Measurements from ENCODE around the gene PDCD1LG2. TPM values are rescaled to one million over a fixed set of nuclear protein-coding genes. Genes with fewer than 3 reads are reported as not detected.

Gene PDCD1LG2
- total RNA-seq, 6 donors from 2014 or later = 1.0 to 10.6 (median 3.2) TPM

GRCh38 chr9:5486988-5487387 lies 23.3 kb upstream of the PDCD1LG2 start:
- ATAC-seq (ENCODE audit: low FRiP score in 2 of 2) (no peak), DNase-seq (no peak)
- Histone ChIP-seq H3K27ac (no peak overlapping the region), H3K4me3 (no peak overlapping the region), H3K27me3 (no peaks in the 10 kb centered on the region), H3K36me3 (no peaks in the 10 kb centered on the region), H3K4me1 (peaks cover 0 to 8% (median 0%) of the 10 kb centered on the region in 4 donors), H3K9me3 (no peaks in the 10 kb centered on the region)
- TF ChIP-seq POLR2AphosphoS5 (IDR thresholded peaks at IDR 0.05) (no peak), POLR2A (IDR thresholded peaks at IDR 0.05) (no peak), EP300 (IDR thresholded peaks at IDR 0.05) (no peak), CTCF (IDR thresholded peaks at IDR 0.05) (no peak)
- WGBS, 2 donors = 91 to 100% methylated on average over 5 of the region's 5 CpGs

GRCh38 chr9:5488221-5489008 lies 21.9 kb upstream of the PDCD1LG2 start:
- TF ChIP-seq POLR2A (IDR thresholded peaks at IDR 0.05) (no peak), POLR2AphosphoS5 (IDR thresholded peaks at IDR 0.05) (peak; percentile 38 to 40), EP300 (IDR thresholded peaks at IDR 0.05) (peak in 2 of 4 donors; percentile 36 to 76)
- no peaks in the 10 kb centered on the region for H3K36me3 ChIP-seq
- DNase-seq (no peak), ATAC-seq (ENCODE audit: low FRiP score in 2 of 2) (peak in 1 of 2 donors; percentile 49)
- 72 to 82% methylated on average over 9 of the region's 9 CpGs for WGBS, 2 donors
- peak overlapping the region in 3 of 4 donors; percentile 32 to 61 (median 37) for H3K27ac ChIP-seq
- peaks cover 0 to 8% (median 4%) of the 10 kb centered on the region in 4 donors for H3K4me1 ChIP-seq
- no peaks in the 10 kb centered on the region for H3K9me3 ChIP-seq
- H3K4me3 ChIP-seq = no peak overlapping the region
- no peaks in the 10 kb centered on the region for H3K27me3 ChIP-seq

GRCh38 chr9:5489630-5490490 lies 20.5 kb upstream of the PDCD1LG2 start:
- Histone ChIP-seq H3K4me3 (no peak overlapping the region), H3K36me3 (no peaks in the 10 kb centered on the region), H3K27me3 (no peaks in the 10 kb centered on the region), H3K4me1 (peaks cover 0 to 14% (median 6%) of the 10 kb centered on the region in 4 donors), H3K27ac (peak overlapping the region in 3 of 4 donors; percentile 20 to 56 (median 32)), H3K9me3 (no peaks in the 10 kb centered on the region)
- TF ChIP-seq CTCF (IDR thresholded peaks at IDR 0.05) (no peak), POLR2A (IDR thresholded peaks at IDR 0.05) (no peak), POLR2AphosphoS5 (IDR thresholded peaks at IDR 0.05) (no peak), EP300 (IDR thresholded peaks at IDR 0.05) (no peak)
- no peak for ATAC-seq (ENCODE audit: low FRiP score in 2 of 2)
- no peak for DNase-seq
- 71 to 74% methylated on average over 9 of the region's 9 CpGs for WGBS, 2 donors

- Histone ChIP-seq H3K4me1 (peaks cover 0 to 10% (median 6%) of the 10 kb centered on the region in 4 donors), H3K36me3 (no peaks in the 10 kb centered on the region), H3K27me3 (no peaks in the 10 kb centered on the region), H3K4me3 (no peak overlapping the region), H3K27ac (peak overlapping the region in 1 of 4 donors; percentile 31), H3K9me3 (no peaks in the 10 kb centered on the region)
- ATAC-seq (ENCODE audit: low FRiP score in 2 of 2) = no peak
- no peak for DNase-seq
- 90 to 100% methylated on average over 1 of the region's 1 CpG for WGBS, 2 donors
- TF ChIP-seq POLR2AphosphoS5 (IDR thresholded peaks at IDR 0.05) (no peak), EP300 (IDR thresholded peaks at IDR 0.05) (no peak), POLR2A (IDR thresholded peaks at IDR 0.05) (no peak), CTCF (IDR thresholded peaks at IDR 0.05) (no peak)
These were observed 17.2 kb upstream of the PDCD1LG2 start for GRCh38 chr9:5492965-5493678.

Data from upper lobe of left lung (tissue), 6 donors.